Dedifferentiated amniotic fluid mesenchymal stem cell (primary cell): ENCODE measurements around the gene NUAK1.

ENCODE experiments used
- DNase-seq: peaks from one replicate; pipeline ENCODE4 v3.0.0-alpha.2; 2016; ENCODE audit errors: extremely low spot score

NUAK1 gene

DNA sequence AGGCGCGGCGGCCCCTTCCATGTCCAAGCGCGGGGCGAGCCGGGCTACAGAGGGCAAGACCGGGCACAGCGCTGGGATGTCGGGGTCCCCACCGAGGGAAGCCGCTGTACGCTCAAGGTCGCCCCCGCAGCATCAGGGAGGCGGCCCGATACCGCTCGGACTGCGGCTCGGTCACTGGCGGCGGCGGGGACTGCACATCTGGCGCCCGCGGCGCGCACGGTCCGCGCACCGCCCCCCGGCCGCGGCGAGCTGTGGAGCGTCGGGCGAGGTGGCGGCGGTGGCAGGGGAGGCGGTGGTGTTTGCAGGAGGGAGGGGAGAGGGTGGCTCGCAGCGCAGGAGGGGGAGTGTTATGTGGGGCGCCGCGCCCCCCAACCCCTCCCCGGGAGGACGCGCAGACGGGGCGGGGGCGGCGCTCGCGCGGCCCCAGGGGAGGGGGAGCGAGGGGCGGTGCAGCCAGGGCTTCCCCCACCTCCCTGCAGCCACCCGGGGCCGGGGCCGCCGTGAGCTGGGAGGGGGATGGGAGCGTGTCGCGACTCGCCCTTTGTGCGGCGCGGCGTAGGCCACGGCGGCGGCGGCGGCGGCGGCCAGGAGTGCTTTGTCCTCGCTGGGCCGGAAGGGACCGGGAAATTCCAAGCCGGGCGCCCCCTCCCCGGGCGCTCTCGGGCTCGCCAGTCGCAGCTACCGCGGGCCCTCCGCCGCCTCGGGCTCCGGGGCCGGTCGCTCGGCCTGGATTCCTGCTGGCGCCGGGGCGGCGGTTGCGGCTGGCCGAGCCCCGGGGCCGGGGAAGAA, at the start of gene NUAK1:
Gene NUAK1, minus strand, starts transcription at position 322 of the 789 bp plus-strand sequence. Its CDS starts 301 bp downstream, at position 21.
- peak; percentile 27 for DNase-seq

DNA sequence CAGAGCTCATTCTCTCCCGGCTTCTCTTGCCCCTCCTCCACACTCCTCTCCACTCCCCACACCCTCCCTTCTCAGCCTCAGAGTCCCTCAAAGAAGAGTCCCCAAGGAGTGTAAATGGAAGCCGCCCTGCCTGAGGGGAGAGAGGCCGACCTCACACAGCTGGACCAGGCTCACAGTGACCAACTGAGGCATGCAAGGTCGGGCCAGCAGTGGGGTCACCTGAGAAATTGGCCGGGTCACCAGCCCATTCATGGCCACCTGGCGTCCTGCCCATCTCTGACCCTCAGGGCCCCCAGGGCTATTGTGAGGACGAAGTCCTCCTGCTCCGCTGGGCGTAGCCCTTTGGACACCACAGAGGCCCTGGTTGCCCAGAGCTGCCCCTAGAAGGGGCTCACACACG, 49.5 kb upstream of the NUAK1 start:
- no peak for DNase-seq

GRCh38 chr12:106187842-106188241, 49.1 kb upstream of the NUAK1 start:
- no peak for DNase-seq

GRCh38 chr12:106187155-106187789, 48.5 kb upstream of the NUAK1 start:
- no peak for DNase-seq

DNA sequence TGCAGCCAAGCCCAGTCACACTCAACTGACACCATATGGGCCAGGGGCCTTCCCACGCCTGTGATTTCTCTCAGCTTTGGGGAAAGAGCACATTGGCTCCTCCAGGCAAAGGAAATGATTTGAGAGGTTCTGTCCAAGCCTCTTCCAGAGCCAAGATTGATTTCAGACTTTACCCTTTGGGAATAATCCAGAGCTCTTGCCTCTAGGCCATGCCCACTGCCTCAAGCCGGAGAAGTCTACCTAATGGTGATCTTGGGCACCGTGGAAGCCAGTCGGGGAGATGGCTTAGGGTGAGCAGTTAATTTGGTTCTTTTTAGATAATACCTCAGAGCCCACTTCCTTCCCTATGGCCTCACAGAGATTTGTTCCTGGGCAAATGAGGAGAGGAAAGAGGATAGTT, 45.0 kb upstream of the NUAK1 start:
- no peak for DNase-seq

- DNase-seq = no peak
Observed at GRCh38 chr12:106181401-106182114, 42.8 kb upstream of the NUAK1 start.

GRCh38 chr12:106179086-106179485, 40.3 kb upstream of the NUAK1 start:
- no peak for DNase-seq

DNA sequence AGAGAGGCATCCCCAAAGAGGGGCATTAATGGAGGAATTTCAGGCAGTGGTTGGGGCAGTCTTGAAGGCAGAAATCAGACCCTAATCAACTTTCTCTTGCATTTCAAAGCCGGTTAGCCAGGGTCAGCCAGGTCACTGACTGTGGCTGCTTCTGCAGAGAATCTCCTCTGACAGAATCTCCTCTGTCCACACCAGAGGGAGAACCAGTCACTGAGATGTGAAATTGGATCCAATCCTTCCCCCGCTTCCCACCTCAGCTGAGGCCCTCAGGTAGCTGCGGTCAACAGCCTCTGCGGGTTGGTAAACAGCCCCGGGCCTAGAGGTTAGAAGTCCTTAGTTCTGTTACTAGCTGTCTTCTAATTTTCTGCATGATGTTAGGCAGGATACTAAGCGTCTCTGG, 39.8 kb upstream of the NUAK1 start:
- DNase-seq = no peak

DNA sequence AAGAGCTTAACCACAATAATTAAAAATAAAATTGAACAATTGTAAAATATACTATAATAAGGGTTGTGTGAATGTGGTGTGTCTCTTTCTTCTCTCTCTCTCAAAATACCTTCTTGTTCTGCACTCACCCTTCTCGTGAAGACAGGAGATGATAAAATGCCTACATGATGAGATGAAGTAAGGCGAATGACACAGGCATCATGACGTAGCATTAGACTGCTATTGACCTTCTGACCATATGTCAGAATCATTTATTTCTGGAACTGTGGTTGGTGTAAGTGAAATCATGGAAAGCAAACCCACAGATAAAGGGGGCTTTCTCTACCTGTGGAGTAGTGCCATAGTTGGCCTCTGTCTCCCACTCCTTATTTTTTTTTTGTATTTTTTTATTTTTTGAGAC, 37.8 kb upstream of the NUAK1 start:
- no peak for DNase-seq

DNA sequence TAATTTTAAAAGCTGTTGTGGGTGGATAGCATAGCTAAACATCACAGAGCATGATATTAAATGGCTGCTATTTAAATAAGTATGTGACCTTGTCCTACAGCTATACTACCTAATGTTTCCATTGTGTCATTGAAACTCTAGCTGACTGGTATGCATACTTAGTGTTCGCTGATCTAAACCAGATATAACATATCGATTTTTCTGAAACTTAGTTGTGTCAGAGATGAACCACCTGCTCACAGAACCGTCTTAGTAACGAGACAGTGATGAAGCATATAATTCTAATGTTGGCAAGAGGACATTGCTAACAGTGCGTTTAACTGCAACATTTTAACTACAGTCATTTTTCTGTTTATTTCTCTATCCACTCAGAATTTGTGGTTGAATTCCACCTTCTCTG, 36.1 kb upstream of the NUAK1 start:
- DNase-seq = peak; percentile 24

GRCh38 chr12:106173442-106173841, 34.7 kb upstream of the NUAK1 start:
- DNase-seq = no peak

DNA sequence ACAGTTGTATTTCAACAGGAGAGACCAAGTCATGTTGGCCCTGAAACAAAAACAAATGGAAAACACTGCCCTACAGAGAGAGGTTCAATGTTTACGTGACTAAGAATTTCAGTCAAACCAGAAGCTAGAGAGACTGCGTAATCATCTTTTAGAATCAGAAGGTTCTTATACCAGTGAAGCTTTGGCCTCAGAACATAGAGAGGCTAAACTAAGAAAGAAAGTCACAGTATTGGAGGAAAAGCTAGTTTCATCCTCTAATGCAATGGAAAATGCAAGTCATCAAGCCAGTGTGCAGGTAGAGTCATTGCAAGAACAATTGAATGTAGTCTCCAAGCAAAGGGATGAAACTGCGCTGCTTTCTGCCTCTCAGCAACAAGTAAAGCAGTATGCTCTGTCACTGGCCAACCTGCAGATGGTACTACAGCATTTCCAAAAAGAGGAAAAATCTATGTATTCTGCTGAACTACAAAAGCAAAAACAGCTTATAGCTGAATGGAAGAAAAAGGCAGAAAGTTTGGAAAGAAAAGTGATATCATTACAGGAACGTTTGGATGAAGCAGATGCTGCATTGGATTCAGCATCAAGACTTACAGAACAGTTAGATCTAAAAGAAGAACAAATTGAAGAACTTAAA, 32.5 kb upstream of the NUAK1 start:
- no peak for DNase-seq

- DNase-seq = peak; percentile 50
Observed at GRCh38 chr12:106170285-106170684, 31.5 kb upstream of the NUAK1 start.

DNA sequence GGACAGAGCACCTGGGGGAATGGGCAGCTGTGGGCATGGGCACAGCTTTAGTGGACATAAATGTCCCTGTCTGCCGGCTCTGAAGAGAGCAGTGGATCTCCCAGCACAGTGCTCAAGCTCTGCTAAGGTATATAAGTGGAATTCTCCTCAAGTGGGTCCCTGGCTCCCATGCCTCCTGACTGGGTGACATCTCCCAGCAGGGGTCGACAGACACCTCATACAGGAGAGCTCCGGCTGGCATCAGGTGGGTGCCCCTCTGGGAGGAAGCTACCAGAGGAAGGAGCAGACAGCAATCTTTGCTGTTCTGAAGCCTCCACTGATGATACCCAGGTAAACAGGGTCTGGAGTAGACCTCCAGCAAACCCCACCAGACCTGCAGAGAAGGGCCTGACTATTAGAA, 25.0 kb upstream of the NUAK1 start:
- DNase-seq = no peak

- DNase-seq = no peak
Observed at GRCh38 chr12:106161491-106161890, 22.7 kb upstream of the NUAK1 start.

DNA sequence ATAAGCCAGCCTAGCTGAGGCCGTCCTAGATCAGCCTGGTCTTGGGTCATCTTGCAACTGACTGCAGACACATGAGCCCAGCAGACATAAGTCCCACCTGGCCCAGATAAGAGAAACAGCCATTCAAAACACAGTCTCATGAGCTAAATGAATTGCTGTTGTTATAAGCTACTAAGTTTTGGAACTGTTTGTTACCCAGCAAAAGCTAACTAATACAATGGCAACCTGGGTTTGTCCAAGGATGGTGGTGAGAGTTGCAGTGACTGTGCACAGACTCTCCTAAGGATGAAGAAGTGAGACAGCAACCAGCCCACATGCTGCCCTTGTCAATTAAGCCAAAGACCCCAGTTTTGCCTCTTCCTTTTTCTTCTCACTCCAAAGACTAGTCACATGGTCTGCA, 22.2 kb upstream of the NUAK1 start:
- DNase-seq = no peak

DNA sequence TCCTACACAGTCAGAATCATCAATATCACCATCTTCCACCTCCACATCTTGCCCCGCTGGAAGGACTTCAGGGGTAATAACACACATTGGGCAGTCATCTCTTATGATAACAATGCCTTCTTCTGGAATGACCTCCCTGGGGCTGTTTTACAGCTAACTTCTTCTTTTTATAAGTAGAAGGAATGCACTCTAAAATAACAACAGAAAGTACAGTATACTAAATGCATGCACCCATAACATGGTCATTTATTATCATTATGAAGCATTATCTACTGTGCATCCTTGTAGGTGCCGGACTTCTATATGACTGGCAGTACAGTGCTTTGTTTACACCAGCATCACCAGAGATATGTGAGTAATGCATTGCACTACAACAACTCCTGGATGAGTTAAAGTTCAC, 19.0 kb upstream of the NUAK1 start:
- no peak for DNase-seq

DNA sequence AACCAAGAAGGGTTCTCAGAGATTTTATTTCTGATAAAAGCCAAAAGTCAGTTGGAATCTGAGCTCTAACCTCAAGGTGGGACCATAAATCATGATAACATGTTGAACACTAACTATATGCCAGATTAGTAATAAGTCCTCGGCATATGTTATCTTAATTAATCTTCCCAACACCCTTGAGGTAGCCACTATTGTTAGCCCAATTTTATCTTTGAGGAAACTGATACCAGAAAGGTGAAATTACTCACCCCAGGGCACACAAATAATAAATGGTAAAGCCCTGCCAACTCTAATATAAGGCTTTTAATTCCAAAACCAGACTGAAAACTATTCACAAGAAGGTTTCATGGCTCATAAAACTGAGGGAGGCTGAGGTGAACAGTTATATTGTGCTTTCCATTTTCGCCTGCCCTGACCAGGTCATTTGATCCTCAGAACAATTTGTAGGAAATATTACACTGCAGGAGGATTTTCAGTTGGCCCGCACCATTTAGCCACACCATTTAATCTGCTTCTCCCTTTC, 16.1 kb upstream of the NUAK1 start:
- DNase-seq = no peak

GRCh38 chr12:106152334-106152733, 13.6 kb upstream of the NUAK1 start:
- no peak for DNase-seq

GRCh38 chr12:106150555-106150954, 11.8 kb upstream of the NUAK1 start:
- no peak for DNase-seq

- DNase-seq = no peak
Observed at GRCh38 chr12:106149096-106149784, 10.5 kb upstream of the NUAK1 start.

DNA sequence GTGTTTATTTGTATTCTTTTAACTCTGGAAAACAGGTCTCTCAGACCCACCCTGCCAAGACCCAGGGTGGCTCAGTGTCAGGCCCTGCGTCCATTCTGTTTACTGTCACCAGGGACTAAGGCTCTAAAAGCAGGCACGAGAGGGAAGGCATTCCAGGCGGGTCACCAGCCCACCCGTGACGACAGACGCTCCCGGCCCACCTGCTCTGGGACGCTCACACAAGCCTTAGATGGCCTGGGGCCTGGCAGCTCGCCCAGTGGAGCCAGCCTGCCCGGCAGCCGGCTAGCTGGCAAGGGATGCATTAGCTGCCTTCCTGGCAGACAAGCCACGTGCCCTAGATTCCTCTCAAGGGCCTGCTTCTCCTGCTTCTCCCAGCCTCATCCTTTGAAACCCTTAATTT, 9.2 kb upstream of the NUAK1 start:
- no peak for DNase-seq
